K562 (cell line): Measurements from ENCODE around the gene AURKB. TPM values are rescaled to one million over a fixed set of nuclear protein-coding genes. Genes with fewer than 3 reads are reported as not detected.

Experiments used
- ARID1B ChIP-seq: fragments of 450-650 bp; IDR thresholded peaks from 2 replicates; pipeline ENCODE4 v1.6.1; 2016; ENCODE audit warnings: antibody characterized with exemption, mild to moderate bottlenecking, inconsistent platforms
- BCL6 ChIP-seq: fragments of 250-450 bp; sonication (Bioruptor Pico); IDR thresholded peaks from 2 replicates; pipeline ENCODE4 v1.4.0; 2020
- CBX3 ChIP-seq, 2 experiments: IDR thresholded peaks; 1 replicate in 1 of 2; 2 replicates in 1 of 2; pipeline ENCODE4 v1.6.1; 2012; ENCODE audit warnings: inconsistent platforms in 2 of 2, low read length in 2 of 2, borderline replicate concordance in 1 of 2, control low read depth in 1 of 2
- CREB1 ChIP-seq, 2 experiments: sonication (generic) in 1 of 2; formaldehyde crosslinking in 1 of 2; IDR thresholded peaks; 2 replicates each; pipeline versions ENCODE4 v1.6.1 to v1.8.0; 2012 to 2022; ENCODE audit warnings: inconsistent platforms in 1 of 2, mild to moderate bottlenecking in 1 of 2, missing genetic modification reagents in 1 of 2, moderate library complexity in 1 of 2
- HMG20A ChIP-seq: fragments of 450-650 bp; formaldehyde crosslinking; conservative IDR thresholded peaks from 2 replicates; pipeline ENCODE4 v1.4.0; 2020; ENCODE audit warnings: mild to moderate bottlenecking, mixed read lengths
- HNRNPL ChIP-seq: fragments of 200-400 bp; formaldehyde crosslinking; IDR thresholded peaks from 2 replicates; pipeline ENCODE4 v1.6.1; 2017; ENCODE audit warnings: low read depth, mild to moderate bottlenecking, low read length
- PYGO2 ChIP-seq: fragments of 450-650 bp; IDR thresholded peaks from 2 replicates; pipeline ENCODE4 v1.6.1; 2016; ENCODE audit warnings: mild to moderate bottlenecking, missing genetic modification characterization, moderate library complexity, missing compliant biosample characterization
- SMAD3 ChIP-seq: fragments of 450-650 bp; formaldehyde crosslinking; conservative IDR thresholded peaks from 2 replicates; pipeline ENCODE4 v1.4.0; 2020; ENCODE audit warnings: mild to moderate bottlenecking
- SMARCC2 ChIP-seq: fragments of 450-650 bp; IDR thresholded peaks from 2 replicates; pipeline ENCODE4 v1.6.1; 2017; ENCODE audit warnings: antibody characterized with exemption, moderate library complexity, mild to moderate bottlenecking, low read depth
- SRF ChIP-seq, 2 experiments: fragments of 250-450, 450-650 bp in 1 of 2; sonication (Bioruptor Pico) in 1 of 2; sonication (generic) in 1 of 2; formaldehyde crosslinking; IDR thresholded peaks; 2 replicates each; pipeline versions ENCODE4 v1.5.0 to v1.5.1; 2020 to 2022; ENCODE audit warnings: mild to moderate bottlenecking in 1 of 2, missing genetic modification reagents in 1 of 2
- ZBTB7A ChIP-seq: IDR thresholded peaks from 2 replicates; pipeline ENCODE4 v1.6.1; 2011; ENCODE audit warnings: low read depth, mild to moderate bottlenecking, low read length, moderate library complexity, borderline replicate concordance; ENCODE audit not compliant: control insufficient read depth
- ZNF174 ChIP-seq: fragments of 250-450 bp; sonication (Bioruptor Pico); IDR thresholded peaks from 2 replicates; pipeline ENCODE4 v1.4.0; 2020; ENCODE audit warnings: mild to moderate bottlenecking
- ZNF24 ChIP-seq: fragments of 450-650 bp; IDR thresholded peaks from 2 replicates; pipeline ENCODE4 v1.6.1; 2016
- polyA plus RNA-seq, 8 experiments: library from polyadenylated mRNA; depleted of rRNA in 4 of 8; stranded (reverse) in 5 of 8; unstranded in 3 of 8; fragments of >200 nt; fragmentation: Nextera tagmentation in 2 of 8; fragmentation: Illumina TruSeq in 1 of 8; extraction: Ambion mirVana in 2 of 8; extraction: Trizol in 1 of 8; gene quantifications; 2 replicates each; pipeline versions ENCODE4 v1.2.1 to v1.2.3, GENCODE V29; 2011 to 2014; ENCODE audit warnings: inconsistent platforms in 1 of 8, missing spikeins in 1 of 8
- total RNA-seq, 7 experiments: library from RNA; depleted of rRNA in 6 of 7; stranded (reverse); fragments of >200 nt in 6 of 7; fragmentation: Illumina TruSeq in 2 of 7; extraction: Trizol in 2 of 7; gene quantifications; 2 replicates each; pipeline versions ENCODE4 v1.2.1 to v1.2.3, GENCODE V29; 2011 to 2021; ENCODE audit warnings: low replicate concordance in 1 of 7
- TF ChIP-seq, protein P1 (sequence below): fragments of 250-450 bp; sonication (Bioruptor Pico); IDR thresholded peaks from 2 replicates; pipeline ENCODE4 v1.4.0; 2020; ENCODE audit warnings: borderline replicate concordance
- TF ChIP-seq, protein P2 (sequence below): fragments of 250-450 bp; sonication (Bioruptor Pico); IDR thresholded peaks from 2 replicates; pipeline ENCODE4 v1.5.0; 2021
- TF ChIP-seq, protein P3 (sequence below): sonication (generic); formaldehyde crosslinking; IDR thresholded peaks from 2 replicates; pipeline ENCODE4 v1.8.1; 2023; ENCODE audit warnings: mild to moderate bottlenecking, missing genetic modification reagents
- TF ChIP-seq, protein P4 (sequence below): fragments of 250-450 bp; sonication (Bioruptor Pico); IDR thresholded peaks from 2 replicates; pipeline ENCODE4 v1.4.0; 2020; ENCODE audit warnings: mild to moderate bottlenecking, moderate library complexity

The AURKB gene
- total and polyA plus RNA-seq, 9 of the 15 experiments (the other 6 are each of a cell fraction or from before 2014, with no cell fraction given): 27.2 to 114 (median 74.8) TPM

DNA sequence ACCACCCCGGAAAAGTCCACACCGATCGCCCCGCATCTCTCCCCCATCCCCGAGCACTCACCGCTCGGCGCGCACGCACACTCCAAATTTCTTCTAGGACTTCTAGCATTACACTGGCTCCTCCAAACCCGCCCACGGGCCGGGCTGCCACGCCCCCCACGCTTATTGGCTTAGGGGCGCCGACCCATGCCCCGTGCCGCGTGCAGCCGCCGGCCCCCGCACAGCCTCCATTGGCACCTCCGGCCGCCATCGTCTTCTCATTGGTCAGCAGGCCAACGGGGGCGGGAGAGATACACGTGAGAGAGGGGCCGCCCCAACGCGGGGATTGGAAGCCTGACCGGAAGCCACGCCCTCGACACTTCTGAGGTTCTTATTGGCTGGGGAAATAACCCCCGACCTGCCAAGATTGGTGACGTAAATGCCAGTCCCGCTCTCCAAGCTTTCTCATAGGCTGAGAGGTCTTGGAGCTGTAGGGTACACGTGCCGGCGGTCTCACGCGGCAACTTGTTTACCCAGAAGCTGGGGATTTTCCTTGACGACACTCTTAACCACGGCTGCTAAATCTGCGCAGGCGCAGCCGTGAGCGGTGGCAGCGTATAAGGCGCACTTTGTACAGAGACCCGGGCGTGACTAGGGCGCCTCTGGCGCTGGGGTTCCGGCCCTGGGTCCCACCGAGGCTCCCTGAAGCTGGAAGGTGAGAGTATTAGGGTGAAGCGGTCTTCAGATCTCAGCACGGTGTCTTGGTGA, 54.0 kb downstream of the AURKB start (continued):
- TF ChIP-seq ARID1B: no peak
- TF ChIP-seq CREB1 (IDR thresholded peaks at IDR 0.05): peak; percentile 83
- TF ChIP-seq CREB1 (CRISPR knock-in tag; IDR thresholded peaks at IDR 0.05): peak; percentile 83
- TF ChIP-seq ZNF24: 0 out of 2 replicates have a peak, but pooled peaks have one; percentile 52
- TF ChIP-seq BCL6 (CRISPR knock-in tag): no peak
- peak in 1 of 2 experiments; percentile 60; a peak in 2 of 3 replicates for TF ChIP-seq CBX3 (IDR thresholded peaks at IDR 0.05; ENCODE audit: borderline replicate concordance in 1 of 2, low read length in 2 of 2)
- TF ChIP-seq HNRNPL: no peak
- no peak for TF ChIP-seq ZBTB7A
- TF ChIP-seq, protein P1, sequence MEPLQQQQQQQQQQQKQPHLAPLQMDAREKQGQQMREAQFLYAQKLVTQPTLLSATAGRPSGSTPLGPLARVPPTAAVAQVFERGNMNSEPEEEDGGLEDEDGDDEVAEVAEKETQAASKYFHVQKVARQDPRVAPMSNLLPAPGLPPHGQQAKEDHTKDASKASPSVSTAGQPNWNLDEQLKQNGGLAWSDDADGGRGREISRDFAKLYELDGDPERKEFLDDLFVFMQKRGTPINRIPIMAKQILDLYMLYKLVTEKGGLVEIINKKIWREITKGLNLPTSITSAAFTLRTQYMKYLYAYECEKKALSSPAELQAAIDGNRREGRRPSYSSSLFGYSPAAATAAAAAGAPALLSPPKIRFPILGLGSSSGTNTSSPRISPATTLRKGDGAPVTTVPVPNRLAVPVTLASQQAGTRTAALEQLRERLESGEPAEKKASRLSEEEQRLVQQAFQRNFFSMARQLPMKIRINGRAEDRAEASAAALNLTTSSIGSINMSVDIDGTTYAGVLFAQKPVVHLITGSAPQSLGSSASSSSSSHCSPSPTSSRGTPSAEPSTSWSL: no peak
- TF ChIP-seq PYGO2 (tag): no peak
- TF ChIP-seq, protein P2, sequence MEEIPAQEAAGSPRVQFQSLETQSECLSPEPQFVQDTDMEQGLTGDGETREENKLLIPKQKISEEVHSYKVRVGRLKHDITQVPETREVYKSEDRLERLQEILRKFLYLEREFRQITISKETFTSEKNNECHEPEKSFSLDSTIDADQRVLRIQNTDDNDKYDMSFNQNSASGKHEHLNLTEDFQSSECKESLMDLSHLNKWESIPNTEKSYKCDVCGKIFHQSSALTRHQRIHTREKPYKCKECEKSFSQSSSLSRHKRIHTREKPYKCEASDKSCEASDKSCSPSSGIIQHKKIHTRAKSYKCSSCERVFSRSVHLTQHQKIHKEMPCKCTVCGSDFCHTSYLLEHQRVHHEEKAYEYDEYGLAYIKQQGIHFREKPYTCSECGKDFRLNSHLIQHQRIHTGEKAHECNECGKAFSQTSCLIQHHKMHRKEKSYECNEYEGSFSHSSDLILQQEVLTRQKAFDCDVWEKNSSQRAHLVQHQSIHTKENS: no peak
- TF ChIP-seq, protein P3, sequence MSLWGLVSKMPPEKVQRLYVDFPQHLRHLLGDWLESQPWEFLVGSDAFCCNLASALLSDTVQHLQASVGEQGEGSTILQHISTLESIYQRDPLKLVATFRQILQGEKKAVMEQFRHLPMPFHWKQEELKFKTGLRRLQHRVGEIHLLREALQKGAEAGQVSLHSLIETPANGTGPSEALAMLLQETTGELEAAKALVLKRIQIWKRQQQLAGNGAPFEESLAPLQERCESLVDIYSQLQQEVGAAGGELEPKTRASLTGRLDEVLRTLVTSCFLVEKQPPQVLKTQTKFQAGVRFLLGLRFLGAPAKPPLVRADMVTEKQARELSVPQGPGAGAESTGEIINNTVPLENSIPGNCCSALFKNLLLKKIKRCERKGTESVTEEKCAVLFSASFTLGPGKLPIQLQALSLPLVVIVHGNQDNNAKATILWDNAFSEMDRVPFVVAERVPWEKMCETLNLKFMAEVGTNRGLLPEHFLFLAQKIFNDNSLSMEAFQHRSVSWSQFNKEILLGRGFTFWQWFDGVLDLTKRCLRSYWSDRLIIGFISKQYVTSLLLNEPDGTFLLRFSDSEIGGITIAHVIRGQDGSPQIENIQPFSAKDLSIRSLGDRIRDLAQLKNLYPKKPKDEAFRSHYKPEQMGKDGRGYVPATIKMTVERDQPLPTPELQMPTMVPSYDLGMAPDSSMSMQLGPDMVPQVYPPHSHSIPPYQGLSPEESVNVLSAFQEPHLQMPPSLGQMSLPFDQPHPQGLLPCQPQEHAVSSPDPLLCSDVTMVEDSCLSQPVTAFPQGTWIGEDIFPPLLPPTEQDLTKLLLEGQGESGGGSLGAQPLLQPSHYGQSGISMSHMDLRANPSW (CRISPR knock-in tag): no peak
- TF ChIP-seq SMARCC2: no peak
- no peak for TF ChIP-seq SMAD3 (CRISPR knock-in tag)
- 0 out of 4 replicates have a peak, but pooled peaks of 1 of the 2 experiments have one; percentile 29 for TF ChIP-seq SRF (CRISPR knock-in tag; IDR thresholded peaks at IDR 0.05)
- no peak for TF ChIP-seq ZNF174
- TF ChIP-seq, protein P4, sequence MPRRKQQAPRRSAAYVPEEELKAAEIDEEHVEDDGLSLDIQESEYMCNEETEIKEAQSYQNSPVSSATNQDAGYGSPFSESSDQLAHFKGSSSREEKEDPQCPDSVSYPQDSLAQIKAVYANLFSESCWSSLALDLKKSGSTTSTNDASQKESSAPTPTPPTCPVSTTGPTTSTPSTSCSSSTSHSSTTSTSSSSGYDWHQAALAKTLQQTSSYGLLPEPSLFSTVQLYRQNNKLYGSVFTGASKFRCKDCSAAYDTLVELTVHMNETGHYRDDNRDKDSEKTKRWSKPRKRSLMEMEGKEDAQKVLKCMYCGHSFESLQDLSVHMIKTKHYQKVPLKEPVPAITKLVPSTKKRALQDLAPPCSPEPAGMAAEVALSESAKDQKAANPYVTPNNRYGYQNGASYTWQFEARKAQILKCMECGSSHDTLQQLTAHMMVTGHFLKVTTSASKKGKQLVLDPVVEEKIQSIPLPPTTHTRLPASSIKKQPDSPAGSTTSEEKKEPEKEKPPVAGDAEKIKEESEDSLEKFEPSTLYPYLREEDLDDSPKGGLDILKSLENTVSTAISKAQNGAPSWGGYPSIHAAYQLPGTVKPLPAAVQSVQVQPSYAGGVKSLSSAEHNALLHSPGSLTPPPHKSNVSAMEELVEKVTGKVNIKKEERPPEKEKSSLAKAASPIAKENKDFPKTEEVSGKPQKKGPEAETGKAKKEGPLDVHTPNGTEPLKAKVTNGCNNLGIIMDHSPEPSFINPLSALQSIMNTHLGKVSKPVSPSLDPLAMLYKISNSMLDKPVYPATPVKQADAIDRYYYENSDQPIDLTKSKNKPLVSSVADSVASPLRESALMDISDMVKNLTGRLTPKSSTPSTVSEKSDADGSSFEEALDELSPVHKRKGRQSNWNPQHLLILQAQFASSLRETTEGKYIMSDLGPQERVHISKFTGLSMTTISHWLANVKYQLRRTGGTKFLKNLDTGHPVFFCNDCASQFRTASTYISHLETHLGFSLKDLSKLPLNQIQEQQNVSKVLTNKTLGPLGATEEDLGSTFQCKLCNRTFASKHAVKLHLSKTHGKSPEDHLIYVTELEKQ (CRISPR knock-in tag): no peak
- TF ChIP-seq HMG20A: no peak
